Right lobe of liver (tissue), 6 donors: Measurements from ENCODE around the gene TMEM18. TPM values are rescaled to one million over a fixed set of nuclear protein-coding genes. Genes with fewer than 3 reads are reported as not detected.

ENCODE experiments used
- ATAC-seq, 4 donors: fragments of 200-7000 bp; cut with Tn5 transposase; one replicate each; pipeline ENCODE4 v1.9.1; 2020; ENCODE audit warnings: mild to moderate bottlenecking in 4 of 4, moderate library complexity in 4 of 4
- DNase-seq, 3 donors: peaks; one replicate each; pipeline ENCODE4 v3.0.0-alpha.2; 2020
- H3K27ac ChIP-seq, 3 donors: fragments of 200-600 bp; one replicate each; pipeline ENCODE4 v1.8.0; 2022
- H3K27me3 ChIP-seq, 2 donors: fragments of 200-600 bp; one replicate each; pipeline ENCODE4 v1.8.0; 2022
- H3K36me3 ChIP-seq, 4 donors: fragments of 200-600 bp; sonication (generic) in 1 of 4; one replicate each; pipeline versions ENCODE4 v1.5.1 to v1.8.0; 2017 to 2022; ENCODE audit warnings: control low read depth in 1 of 4
- H3K4me1 ChIP-seq, 4 donors: fragments of 200-600 bp; sonication (generic) in 1 of 4; one replicate each; pipeline versions ENCODE4 v1.5.1 to v1.8.0; 2017 to 2022; ENCODE audit warnings: control low read depth in 1 of 4
- H3K4me3 ChIP-seq, 3 donors: fragments of 200-600 bp; one replicate each; pipeline ENCODE4 v1.8.0; 2022
- H3K9me3 ChIP-seq, 4 donors: fragments of 200-600 bp; sonication (generic) in 1 of 4; one replicate each; pipeline versions ENCODE4 v1.5.1 to v1.8.0; 2017 to 2022; ENCODE audit warnings: control low read depth in 1 of 4
- POLR2A ChIP-seq: fragments of 450-650 bp; IDR thresholded peaks from one replicate; pipeline ENCODE4 v1.6.1; 2017; ENCODE audit warnings: antibody characterized with exemption, mild to moderate bottlenecking
- WGBS: methylation state at CpG from one replicate; pipeline ENCODE4 v1.1.6; 2018; ENCODE audit warnings: low coverage, low lambda C conversion rate; ENCODE audit not compliant: insufficient coverage; ENCODE audit errors: missing lambda C conversion rate; 5-methylcytosine and 5-hydroxymethylcytosine counted together
- intact Hi-C, 2 donors: fragments of 100-400 bp; cut with DNase I; formaldehyde crosslinking; loops; one replicate each; pipeline versions ENCODE4 v1.11.2 to v1.14.1; 2022
- total RNA-seq, 6 experiments: library from RNA; depleted of rRNA in 2 of 6; stranded (reverse); fragments of >200 nt in 2 of 6; fragmentation: NEBNext Ultra II Directional in 3 of 6; extraction: Animal tissue kit (Norgen Biotek cat#: 25700) in 3 of 6; gene quantifications; one replicate each; pipeline versions ENCODE4 v1.1.0 to v1.2.4, GENCODE V29; 2016 to 2023
- TF ChIP-seq, protein P1 (sequence below), 4 donors: fragments of 200-600 bp in 3 of 4; fragments of 450-650 bp in 1 of 4; IDR thresholded peaks; one replicate each; pipeline versions ENCODE4 v1.5.1 to v1.8.0; 2016 to 2022; ENCODE audit warnings: antibody characterized with exemption in 4 of 4, mild to moderate bottlenecking in 2 of 4
- donor health status: DM: no; HTN: yes; CAD: no.
- donor health status: DM: no; HTN: no; CAD: no.
- donor health status: DM: no; HTN: no; CAD: no.
- donor health status: DM: no; HTN: yes; CAD: no.
- donor health status: DM: no; HTN: yes; CAD: no.

Gene TMEM18
- total RNA-seq, 6 experiments from 2014 or later = 4.2 to 11.4 (median 7.0) TPM

DNA sequence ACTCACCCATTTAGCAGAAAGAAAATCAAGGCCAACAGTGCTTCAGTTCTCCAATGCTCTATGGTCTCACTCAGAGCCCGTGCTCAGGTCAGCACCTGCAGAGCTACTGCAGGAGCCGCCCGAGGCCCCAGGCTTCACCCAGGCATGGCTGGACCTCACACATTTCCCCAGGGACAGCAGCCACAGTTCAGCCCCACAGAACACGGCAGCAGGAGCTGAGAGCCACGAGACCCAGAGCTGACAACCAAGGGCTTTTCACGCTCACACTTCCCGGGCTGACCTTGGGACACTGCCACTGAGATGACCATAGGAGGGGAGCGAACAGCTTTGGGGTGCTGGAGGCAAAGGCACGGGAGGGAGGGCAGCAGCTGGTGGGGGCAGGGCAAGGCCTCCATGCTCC, 4.2 kb downstream of the TMEM18 start:
- peaks cover 0 to 10% (median 0%) of the 10 kb centered on the region in 4 donors for H3K4me1 ChIP-seq
- H3K27me3 ChIP-seq = no peaks in the 10 kb centered on the region
- intact Hi-C loops = no loop called here
- TF ChIP-seq, protein P1, sequence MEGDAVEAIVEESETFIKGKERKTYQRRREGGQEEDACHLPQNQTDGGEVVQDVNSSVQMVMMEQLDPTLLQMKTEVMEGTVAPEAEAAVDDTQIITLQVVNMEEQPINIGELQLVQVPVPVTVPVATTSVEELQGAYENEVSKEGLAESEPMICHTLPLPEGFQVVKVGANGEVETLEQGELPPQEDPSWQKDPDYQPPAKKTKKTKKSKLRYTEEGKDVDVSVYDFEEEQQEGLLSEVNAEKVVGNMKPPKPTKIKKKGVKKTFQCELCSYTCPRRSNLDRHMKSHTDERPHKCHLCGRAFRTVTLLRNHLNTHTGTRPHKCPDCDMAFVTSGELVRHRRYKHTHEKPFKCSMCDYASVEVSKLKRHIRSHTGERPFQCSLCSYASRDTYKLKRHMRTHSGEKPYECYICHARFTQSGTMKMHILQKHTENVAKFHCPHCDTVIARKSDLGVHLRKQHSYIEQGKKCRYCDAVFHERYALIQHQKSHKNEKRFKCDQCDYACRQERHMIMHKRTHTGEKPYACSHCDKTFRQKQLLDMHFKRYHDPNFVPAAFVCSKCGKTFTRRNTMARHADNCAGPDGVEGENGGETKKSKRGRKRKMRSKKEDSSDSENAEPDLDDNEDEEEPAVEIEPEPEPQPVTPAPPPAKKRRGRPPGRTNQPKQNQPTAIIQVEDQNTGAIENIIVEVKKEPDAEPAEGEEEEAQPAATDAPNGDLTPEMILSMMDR (IDR thresholded peaks at IDR 0.05) = no peak
- no peak for TF ChIP-seq POLR2A
- no peaks in the 10 kb centered on the region for H3K9me3 ChIP-seq
- no peak for ATAC-seq
- H3K36me3 ChIP-seq = peaks cover 0 to 23% (median 14%) of the 10 kb centered on the region in 4 donors
- no peak overlapping the region for H3K4me3 ChIP-seq
- 100% methylated on average over 1 of the region's 9 CpGs for WGBS
- H3K27ac ChIP-seq = no peak overlapping the region
- no peak for DNase-seq

DNA sequence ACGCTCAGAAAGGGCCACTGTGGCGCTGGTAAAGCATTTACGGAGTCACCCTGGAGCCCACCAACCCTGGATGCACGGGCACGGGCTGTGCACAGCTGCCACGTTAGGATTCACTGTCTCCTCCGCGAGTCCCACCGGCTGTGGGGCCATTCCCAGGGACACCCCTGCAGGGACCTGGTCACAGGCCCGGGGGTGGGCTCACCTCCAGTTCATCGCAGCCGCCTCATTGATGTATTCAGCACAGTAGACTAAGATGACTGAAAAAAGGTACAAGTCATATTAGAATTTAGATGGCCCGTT, 4.7 kb downstream of the TMEM18 start:
- Histone ChIP-seq H3K27me3 (no peaks in the 10 kb centered on the region), H3K4me1 (peaks cover 0 to 8% (median 0%) of the 10 kb centered on the region in 4 donors), H3K36me3 (peaks cover 0 to 25% (median 14%) of the 10 kb centered on the region in 4 donors), H3K9me3 (no peaks in the 10 kb centered on the region), H3K27ac (no peak overlapping the region), H3K4me3 (no peak overlapping the region)
- TF ChIP-seq POLR2A = no peak
- TF ChIP-seq, protein P1 (IDR thresholded peaks at IDR 0.05) = no peak
- ATAC-seq (no peak), DNase-seq (no peak)
- intact Hi-C loops = no loop called here
- WGBS = 94% methylated on average over 7 of the region's 13 CpGs

DNA sequence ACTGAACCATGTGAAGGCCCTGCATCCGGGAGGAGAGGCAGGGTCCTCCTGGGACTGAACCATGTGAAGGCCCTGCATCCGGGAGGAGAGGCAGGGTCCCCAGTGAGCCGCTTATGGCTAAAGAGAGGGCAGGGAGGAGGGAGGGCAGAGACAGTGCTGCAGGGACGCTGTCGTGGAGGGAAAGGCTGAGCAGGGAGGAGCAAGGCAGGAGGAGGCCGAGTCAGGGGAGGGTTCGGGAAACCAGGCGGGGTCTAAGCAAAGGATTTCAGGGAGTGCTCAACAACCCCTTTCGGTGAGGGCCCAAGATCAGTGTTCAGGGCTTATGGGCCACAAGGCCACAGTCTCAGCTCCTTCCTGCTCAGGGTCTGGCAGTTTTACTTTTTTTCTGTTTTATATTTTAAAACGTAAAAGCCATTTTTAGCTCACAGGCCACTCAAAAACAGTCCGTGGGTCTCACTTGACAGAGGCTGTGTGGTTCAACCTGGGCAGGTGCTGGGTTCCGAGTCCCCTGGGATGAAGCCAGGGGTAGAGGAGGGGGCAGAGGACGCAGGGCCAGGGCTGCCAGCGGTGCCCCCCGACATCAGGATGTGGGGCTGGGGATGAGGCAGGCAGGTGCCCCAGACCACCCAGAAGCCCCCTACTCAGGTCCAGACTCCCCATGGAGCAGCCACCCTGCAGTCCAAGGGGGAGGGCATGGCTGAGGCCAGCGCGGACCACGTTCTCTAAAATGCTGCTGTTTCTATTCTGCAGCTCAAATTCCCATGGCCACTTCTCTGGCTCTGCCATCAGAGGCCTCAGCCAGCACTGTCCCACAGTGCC, 5.2 kb downstream of the TMEM18 start:
- ATAC-seq = no peak
- Histone ChIP-seq H3K4me3 (no peak overlapping the region), H3K36me3 (peaks cover 0 to 29% (median 14%) of the 10 kb centered on the region in 4 donors), H3K9me3 (no peaks in the 10 kb centered on the region), H3K27ac (no peak overlapping the region), H3K27me3 (no peaks in the 10 kb centered on the region), H3K4me1 (peaks cover 0 to 8% (median 0%) of the 10 kb centered on the region in 4 donors)
- intact Hi-C loops = no loop called here
- TF ChIP-seq, protein P1 (IDR thresholded peaks at IDR 0.05) = no peak
- no peak for TF ChIP-seq POLR2A
- no peak for DNase-seq
- 92% methylated on average over 12 of the region's 18 CpGs for WGBS

DNA sequence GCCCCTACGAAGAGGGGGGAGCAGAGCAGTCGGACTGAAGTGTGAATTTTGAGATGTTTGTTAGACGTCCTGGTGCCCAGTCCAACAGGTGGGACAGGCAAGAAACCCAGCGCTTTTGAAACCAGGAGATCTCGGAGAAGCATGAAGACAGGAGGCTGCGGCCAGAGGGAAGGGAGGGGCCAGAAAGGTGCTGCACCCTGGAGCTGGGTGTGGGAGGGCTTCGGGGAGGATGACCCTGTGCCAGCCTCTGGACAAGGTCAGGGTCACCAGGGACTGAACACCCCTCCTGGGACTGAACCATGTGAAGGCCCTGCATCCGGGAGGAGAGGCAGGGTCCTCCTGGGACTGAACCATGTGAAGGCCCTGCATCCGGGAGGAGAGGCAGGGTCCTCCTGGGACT, 6.1 kb downstream of the TMEM18 start:
- no peak for TF ChIP-seq POLR2A
- TF ChIP-seq, protein P1 (IDR thresholded peaks at IDR 0.05) = no peak
- DNase-seq (no peak), ATAC-seq (no peak)
- H3K4me1 ChIP-seq = peaks cover 0 to 6% (median 0%) of the 10 kb centered on the region in 4 donors
- whole genome bisulfite sequencing = 95% methylated on average over 6 of the region's 9 CpGs
- no peaks in the 10 kb centered on the region for H3K9me3 ChIP-seq
- H3K36me3 ChIP-seq = peaks cover 0 to 29% (median 14%) of the 10 kb centered on the region in 4 donors
- H3K27me3 ChIP-seq = no peaks in the 10 kb centered on the region
- H3K27ac ChIP-seq = no peak overlapping the region
- intact Hi-C loops = no loop called here
- no peak overlapping the region for H3K4me3 ChIP-seq
